CD4-positive, alpha-beta T cell (primary cell): ENCODE data around the gene PHF23. TPM values are rescaled to one million over a fixed set of nuclear protein-coding genes. Genes with fewer than 3 reads are reported as not detected.

Experiments
- ATAC-seq: fragments of 200-7000 bp; cut with Tn5 transposase; one replicate; pipeline ENCODE4 v1.10.0; 2022; ENCODE audit warnings: mild to moderate bottlenecking; ENCODE audit not compliant: poor library complexity
- CTCF ChIA-PET: fragments of 350-600 bp; sonication (Branson Sonifier 250); formaldehyde crosslinking; loops from one replicate; lab custom pipeline; 2021; ENCODE audit warnings: antibody characterized with exemption, inconsistent platforms; lab: Charles Lee
- POLR2A ChIA-PET: fragments of 350-600 bp; sonication (Branson Sonifier 250); formaldehyde crosslinking; loops from one replicate; lab custom pipeline; 2021; ENCODE audit warnings: antibody characterized with exemption, inconsistent platforms; lab: Charles Lee
- DNase-seq, 14 experiments: peaks; one replicate each; pipeline ENCODE4 v3.0.0-alpha.2; 2013 to 2020; ENCODE audit warnings: mixed read lengths in 2 of 14
- H3K27ac ChIP-seq, 2 donors: one replicate each; pipeline versions ENCODE4 v1.5.1 to v1.7.0; 2013; ENCODE audit warnings: low read length in 2 of 2, low read depth in 1 of 2, mild to moderate bottlenecking in 1 of 2
- H3K27me3 ChIP-seq, 2 experiments: 1 replicate in 1 of 2; 2 replicates in 1 of 2; pipeline versions ENCODE4 v1.6.1 to v1.7.0; 2013; ENCODE audit warnings: low read length in 2 of 2, control low read depth in 1 of 2, mild to moderate bottlenecking in 1 of 2, moderate library complexity in 1 of 2; ENCODE audit not compliant: insufficient read depth in 2 of 2, control insufficient read depth in 1 of 2
- H3K36me3 ChIP-seq: one replicate; pipeline ENCODE4 v1.6.1; 2013; ENCODE audit warnings: low read length, control low read depth; ENCODE audit not compliant: insufficient read depth
- H3K4me1 ChIP-seq: one replicate; pipeline ENCODE4 v1.6.1; 2013; ENCODE audit warnings: low read length, control low read depth; ENCODE audit not compliant: insufficient read depth
- H3K4me3 ChIP-seq: one replicate; pipeline ENCODE4 v1.5.1; 2013; ENCODE audit warnings: mild to moderate bottlenecking, low read length, moderate library complexity
- H3K9me3 ChIP-seq, 2 experiments: 1 replicate in 1 of 2; 2 replicates in 1 of 2; pipeline versions ENCODE4 v1.6.1 to v1.7.0; 2013; ENCODE audit warnings: low read length in 2 of 2, mild to moderate bottlenecking in 2 of 2, control low read depth in 1 of 2, moderate library complexity in 1 of 2; ENCODE audit not compliant: control insufficient read depth in 1 of 2, insufficient read depth in 1 of 2
- H3K27ac Mint-ChIP-seq: one replicate; pipeline ENCODE4 v1.8.0; 2020; ENCODE audit warnings: mixed read lengths
- H3K27me3 Mint-ChIP-seq: one replicate; pipeline ENCODE4 v1.8.0; 2021; ENCODE audit warnings: mixed read lengths
- H3K36me3 Mint-ChIP-seq: one replicate; pipeline ENCODE4 v1.8.0; 2021; ENCODE audit warnings: low read depth, mixed read lengths
- H3K4me1 Mint-ChIP-seq: one replicate; pipeline ENCODE4 v1.8.0; 2021; ENCODE audit warnings: low read depth, mixed read lengths
- H3K4me3 Mint-ChIP-seq: one replicate; pipeline ENCODE4 v1.8.0; 2020; ENCODE audit warnings: mild to moderate bottlenecking, mixed read lengths
- H3K9me3 Mint-ChIP-seq: one replicate; pipeline ENCODE4 v1.8.0; 2020; ENCODE audit warnings: mixed read lengths
- CTCF ChIP-seq: fragments of 200-600 bp; IDR thresholded peaks from one replicate; pipeline ENCODE4 v1.8.0; 2022; ENCODE audit warnings: antibody characterized with exemption, mild to moderate bottlenecking
- intact Hi-C, 2 experiments: fragments of 100-400 bp; cut with DNase I in 1 of 2; cut with micrococcal nuclease in 1 of 2; formaldehyde crosslinking; loops; one replicate each; pipeline versions ENCODE4 v1.15.1 to v1.9.0; 2023 to 2025; cut with DNase I, micrococcal nuclease
- total RNA-seq, 174 experiments: library from RNA in 2 of 174; stranded (reverse) in 2 of 174; gene quantifications; one replicate each; pipeline ENCODE4 v1.2.3 and lab custom pipeline; 2021 to 2026

Gene PHF23
- total RNA-seq, 2 experiments from 2014 or later: 4.5 to 5.1 TPM

GRCh38 chr17:7219229-7219811, 19.9 kb downstream of the PHF23 start:
- H3K4me1 Mint-ChIP-seq: peaks cover 61% of the 10 kb centered on the region
- ChIA-PET CTCF (interaction anchor here (0.5 to 3.4 kb wide), 5 partner anchors 16 to 77 kb away, joined by 3 to 31 read pairs (median 19); partner anchors contain the start of genes DVL2 and GABARAP), POLR2A (interaction anchor here (0.6 to 13.1 kb wide), 9 partner anchors 14 to 1800 kb away, joined by 3 to 234 read pairs (median 5); partner anchors contain the start of genes CTDNEP1, DVL2, ELP5 and GABARAP)
- Histone ChIP-seq H3K27me3 (no peaks in the 10 kb centered on the region), H3K36me3 (peaks cover 29% of the 10 kb centered on the region), H3K27ac (peak overlapping the region; percentile 75 to 79), H3K4me1 (peaks cover 68% of the 10 kb centered on the region), H3K9me3 (no peaks in the 10 kb centered on the region), H3K4me3 (peak overlapping the region; percentile 70)
- H3K27ac Mint-ChIP-seq: peak overlapping the region; percentile 76
- H3K4me3 Mint-ChIP-seq: peak overlapping the region; percentile 95
- intact Hi-C loops: loop anchor here in 1 of 2 experiments (5.0 kb wide), 1 partner anchor 33 kb away; the partner anchor contains the start of genes CTDNEP1 and ELP5
- peaks cover 16% of the 10 kb centered on the region for H3K36me3 Mint-ChIP-seq
- no peaks in the 10 kb centered on the region for H3K9me3 Mint-ChIP-seq
- ATAC-seq: no peak
- H3K27me3 Mint-ChIP-seq: no peaks in the 10 kb centered on the region
- peak in 1 of 14 experiments; percentile 0 for DNase-seq
- no peak for TF ChIP-seq CTCF

- no peaks in the 10 kb centered on the region for H3K9me3 ChIP-seq
- Mint-ChIP-seq H3K9me3 (no peaks in the 10 kb centered on the region), H3K27ac (peak overlapping the region; percentile 76), H3K36me3 (peaks cover 11% of the 10 kb centered on the region), H3K27me3 (no peaks in the 10 kb centered on the region), H3K4me3 (peak overlapping the region; percentile 95), H3K4me1 (peaks cover 67% of the 10 kb centered on the region)
- DNase-seq (peak in 1 of 14 experiments; percentile 1), ATAC-seq (no peak)
- TF ChIP-seq CTCF: no peak
- H3K27ac ChIP-seq: peak overlapping the region; percentile 75 to 79
- ChIA-PET CTCF (interaction anchor here (3.0 kb wide), 1 partner anchor 77 kb away, joined by 31 read pairs; no protein-coding TSS in a partner anchor), POLR2A (interaction anchor here (1.4 to 13.1 kb wide), 3 partner anchors 19 to 111 kb away, joined by 5 to 234 read pairs (median 10); partner anchors contain the start of genes CTDNEP1, DVL2, ELP5 and GABARAP)
- H3K27me3 ChIP-seq: no peaks in the 10 kb centered on the region
- H3K36me3 ChIP-seq: peaks cover 24% of the 10 kb centered on the region
- intact Hi-C loops: loop anchor here in 1 of 2 experiments (5.0 kb wide), 1 partner anchor 34 kb away; the partner anchor contains the start of genes CTDNEP1 and ELP5
- no peak overlapping the region for H3K4me3 ChIP-seq
- H3K4me1 ChIP-seq: peaks cover 74% of the 10 kb centered on the region
Measured at GRCh38 chr17:7218758-7219157, 20.5 kb downstream of the PHF23 start.

- H3K4me1 ChIP-seq: peaks cover 80% of the 10 kb centered on the region
- Mint-ChIP-seq H3K27me3 (no peaks in the 10 kb centered on the region), H3K36me3 (peaks cover 5% of the 10 kb centered on the region), H3K4me3 (peak overlapping the region; percentile 95), H3K27ac (peak overlapping the region; percentile 73), H3K9me3 (no peaks in the 10 kb centered on the region), H3K4me1 (peaks cover 72% of the 10 kb centered on the region)
- no peak for TF ChIP-seq CTCF
- H3K27me3 ChIP-seq: no peaks in the 10 kb centered on the region
- DNase-seq (peak in 1 of 14 experiments; percentile 29), ATAC-seq (no peak)
- H3K36me3 ChIP-seq: peaks cover 18% of the 10 kb centered on the region
- H3K27ac ChIP-seq: peak overlapping the region in 1 of 2 donors; percentile 33
- intact Hi-C loops: loop anchor here in 1 of 2 experiments (5.0 kb wide), 1 partner anchor 34 kb away; the partner anchor contains the start of genes CTDNEP1 and ELP5
- ChIA-PET CTCF (no interaction called here), POLR2A (interaction anchor here (13.1 kb wide), 1 partner anchor 20 kb away, joined by 234 read pairs; the partner anchor contains the start of genes DVL2, GABARAP and PHF23)
- H3K4me3 ChIP-seq: peak overlapping the region; percentile 37
- no peaks in the 10 kb centered on the region for H3K9me3 ChIP-seq
Measured at GRCh38 chr17:7218166-7218565, 21.1 kb downstream of the PHF23 start.
